GM21737 (cell line): ENCODE results near the gene NR2C1.
"Not testable (repeated sequence)": the region's sequence is repeated elsewhere in the genome, so short reads cannot be mapped to it uniquely, and the experiment has no call there.

ENCODE experiments used
- ATAC-seq: cut with Tn5 transposase; IDR thresholded peaks from one replicate; pipeline ENCODE4 v1.9.1; 2021; ENCODE audit warnings: mild to moderate bottlenecking, moderate library complexity; ENCODE audit not compliant: unreplicated experiment

Gene NR2C1

DNA sequence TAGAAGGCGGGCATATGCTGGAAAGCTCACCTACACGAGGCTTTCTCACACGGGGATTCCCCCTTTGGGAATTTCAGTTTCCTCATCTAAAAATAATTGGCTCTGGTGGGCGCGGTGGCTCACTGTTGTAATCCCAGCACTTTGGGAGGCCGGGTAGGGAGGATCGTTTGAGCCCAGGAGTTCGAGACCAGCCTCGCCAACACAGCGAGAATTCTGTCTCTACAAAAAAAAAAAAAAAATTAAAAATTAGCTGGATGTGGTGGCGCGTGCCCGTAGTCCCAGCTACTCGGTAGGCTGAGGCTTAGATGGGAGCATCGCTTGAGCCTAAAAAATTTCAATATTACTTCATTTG, 69.5 kb downstream of the NR2C1 start:
- no peak for ATAC-seq

DNA sequence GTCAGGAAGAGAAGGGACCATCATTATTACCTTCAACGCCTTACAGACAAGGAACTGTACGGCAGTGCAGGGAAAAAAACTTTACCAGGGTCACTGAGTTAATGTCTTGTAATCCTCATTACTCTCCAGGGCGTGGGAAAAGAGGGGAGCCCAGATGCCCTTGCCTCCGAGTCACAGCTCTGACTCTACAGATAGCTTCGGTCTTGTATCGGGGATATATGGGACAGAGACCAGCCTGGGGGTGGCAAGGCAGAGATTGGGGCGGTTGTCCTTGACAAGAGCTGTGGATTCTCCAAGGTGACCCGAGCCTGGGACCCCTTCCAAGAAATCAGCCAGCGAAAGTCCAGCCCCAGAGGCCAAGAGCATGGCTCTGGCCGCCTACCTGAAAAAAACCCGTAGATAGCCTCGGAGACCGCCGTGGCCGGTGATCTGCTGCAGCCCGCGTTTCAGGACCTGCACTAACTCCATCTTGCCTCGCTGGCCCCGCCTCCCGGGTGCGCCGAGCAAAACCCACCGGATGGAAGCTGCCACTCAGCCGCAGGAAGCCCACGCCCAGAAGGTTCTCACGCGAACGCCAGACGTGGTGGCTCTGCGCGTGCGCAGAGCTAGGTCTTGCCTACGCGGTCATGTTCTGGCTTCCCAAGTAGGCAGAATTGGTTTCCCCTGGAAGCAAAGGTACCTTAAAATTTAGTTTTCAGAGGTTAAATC, 70.1 kb downstream of the NR2C1 start, which contains the start of gene NDUFA12:
TSS of gene NDUFA12 (minus strand) at position 485 of the 708 bp plus-strand sequence. CDS start at position 468, 17 bp downstream.
- peak; percentile 99 for ATAC-seq

DNA sequence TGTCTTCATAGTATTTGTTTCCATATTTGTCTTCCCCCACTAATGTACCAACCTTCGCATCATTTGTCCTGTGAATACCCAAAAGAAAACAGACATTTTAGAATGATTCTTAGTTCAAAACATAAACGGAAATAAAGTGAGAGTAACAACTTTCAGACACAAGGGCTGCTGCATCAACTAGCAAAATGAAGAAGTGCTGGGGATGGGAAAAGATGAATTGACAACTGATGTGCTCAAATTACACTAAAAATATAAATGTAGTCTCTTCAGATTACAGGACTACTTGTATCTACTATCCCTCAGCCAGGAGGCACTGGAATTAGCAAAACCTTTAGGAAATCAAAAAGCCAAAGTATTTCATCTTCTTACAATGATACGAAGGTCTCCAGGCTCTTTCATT, 70.7 kb downstream of the NR2C1 start:
- no peak for ATAC-seq

DNA sequence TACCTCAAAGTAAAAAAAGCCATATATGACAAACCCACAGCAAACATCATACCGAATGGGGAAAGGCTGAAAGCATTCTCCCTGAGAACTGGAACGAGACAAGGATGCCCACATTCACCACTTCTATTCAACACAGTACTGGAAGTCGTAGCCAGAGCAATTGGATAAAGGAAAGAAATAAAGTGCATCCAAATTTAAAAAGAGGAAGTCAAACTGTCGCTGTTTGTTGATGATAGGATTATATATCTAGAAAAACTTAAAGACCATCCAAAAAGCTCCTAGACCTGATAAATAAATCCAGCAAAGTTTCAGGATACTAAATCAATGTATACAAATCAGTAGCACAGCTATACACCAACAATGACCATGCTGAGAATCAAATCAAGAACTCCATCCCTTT, 75.1 kb downstream of the NR2C1 start:
- ATAC-seq, result no peak

DNA sequence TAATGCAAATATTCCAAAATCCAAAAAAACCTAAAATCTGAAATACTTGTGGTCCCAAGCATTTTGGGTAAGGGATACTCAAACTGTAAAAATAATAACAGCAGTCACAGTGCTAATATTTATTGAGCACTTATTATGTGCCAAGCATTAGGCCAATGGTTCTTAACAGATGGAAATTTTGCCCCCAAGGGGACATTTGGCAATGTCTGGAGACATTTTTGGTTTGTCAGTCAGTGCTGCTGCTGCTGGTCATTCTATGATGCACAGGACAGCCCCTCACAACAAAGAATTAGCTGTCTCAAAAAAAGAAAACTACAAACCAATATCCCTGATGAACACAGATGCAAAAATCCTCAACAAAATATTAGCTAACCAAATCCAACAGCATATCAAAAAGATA, 75.7 kb downstream of the NR2C1 start:
- no peak for ATAC-seq

DNA sequence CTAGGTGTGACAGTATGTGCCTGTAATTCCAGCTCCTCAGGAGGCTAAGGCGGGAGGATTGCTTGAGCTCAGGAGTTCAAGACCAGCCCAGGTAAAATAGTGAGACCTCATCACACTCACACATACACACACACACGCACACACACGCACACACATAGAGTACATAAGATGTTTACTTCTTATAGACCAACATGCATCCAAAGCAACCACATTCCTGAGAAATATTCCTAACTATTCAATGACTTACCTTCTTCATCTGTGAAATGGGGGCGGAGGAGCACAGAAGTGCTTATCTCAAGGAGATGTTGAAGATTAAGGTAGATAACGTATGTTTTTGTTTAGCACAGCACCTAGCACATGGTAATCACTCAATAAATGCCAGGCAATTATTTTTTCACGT, 76.4 kb downstream of the NR2C1 start:
- no peak for ATAC-seq

DNA sequence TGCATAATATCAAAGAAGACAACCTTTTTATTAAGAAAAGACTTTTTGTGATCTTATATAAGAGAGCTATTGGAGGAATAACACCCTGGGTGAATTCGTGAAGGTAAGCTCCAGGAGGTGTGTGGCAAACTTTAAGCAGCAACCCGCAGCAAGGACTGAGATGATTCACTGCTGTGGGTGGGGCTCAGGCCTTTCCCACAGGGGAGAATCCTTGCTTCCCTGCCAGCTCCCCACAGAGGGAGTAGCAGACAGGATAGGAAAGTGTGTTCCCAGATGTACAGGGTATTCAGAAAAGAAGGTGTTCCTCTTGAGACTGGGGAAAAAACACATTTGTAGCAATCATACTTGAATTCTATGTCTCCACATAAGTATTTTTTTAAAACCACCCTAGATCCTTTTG, 79.1 kb downstream of the NR2C1 start:
- ATAC-seq, result no peak

DNA sequence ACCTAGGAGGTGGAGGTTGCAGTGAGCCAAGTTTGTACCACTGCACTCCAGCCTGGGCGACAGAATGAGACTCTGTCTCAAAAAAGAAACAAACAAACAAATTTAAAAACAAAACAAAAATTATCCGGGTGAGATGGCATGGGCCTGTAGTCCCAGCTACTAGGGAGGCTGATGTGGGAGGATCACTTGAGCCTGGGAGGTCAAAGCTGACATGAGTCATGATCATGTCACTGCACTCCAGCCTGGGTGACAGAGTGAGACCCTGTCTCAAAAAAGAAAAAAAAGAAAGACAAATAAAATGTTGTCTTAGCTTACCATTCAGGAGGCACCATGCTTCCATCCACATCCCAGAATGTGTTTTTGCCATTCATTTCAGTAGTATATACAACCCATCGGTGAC, 79.6 kb downstream of the NR2C1 start:
- not testable (repeated sequence) for ATAC-seq

DNA sequence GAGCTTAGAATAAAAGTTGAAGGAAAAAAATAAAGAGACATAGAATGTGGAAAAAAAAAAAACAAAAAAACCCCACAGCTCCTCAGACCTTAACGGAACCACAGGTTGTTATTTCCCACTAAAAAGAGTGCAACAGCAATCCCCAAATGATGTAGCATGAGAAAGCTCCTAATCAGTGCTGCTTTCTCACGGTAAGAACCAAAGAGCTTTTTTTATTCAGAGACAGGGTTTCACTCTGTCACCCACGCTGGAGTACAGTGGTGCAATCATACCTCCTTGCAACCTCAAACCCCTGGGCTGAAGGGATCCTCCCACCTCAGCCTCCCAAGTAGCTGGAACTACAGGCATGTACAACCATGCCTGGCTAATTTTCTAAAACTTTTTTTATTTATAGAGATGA, 83.2 kb downstream of the NR2C1 start:
- ATAC-seq, result no peak

DNA sequence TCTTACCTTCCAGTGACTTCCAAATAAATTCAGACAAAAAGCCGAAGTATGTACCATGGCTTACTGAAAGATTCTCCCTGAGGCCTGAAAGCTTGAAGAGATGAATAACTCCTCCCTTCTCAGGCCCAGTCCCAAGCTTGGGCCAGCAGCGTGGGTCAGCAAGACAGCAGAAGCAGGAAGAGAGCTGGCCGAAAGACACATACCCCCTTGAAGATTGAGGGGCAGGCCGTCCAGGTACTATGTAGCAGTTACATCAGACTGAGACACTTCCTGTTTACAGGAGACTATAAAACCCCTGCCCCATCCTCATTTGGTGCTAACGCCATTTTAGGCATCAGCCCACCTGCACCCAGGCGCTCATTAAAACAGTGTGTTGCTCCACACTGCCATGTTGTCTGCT, 84.9 kb downstream of the NR2C1 start:
- no peak for ATAC-seq

DNA sequence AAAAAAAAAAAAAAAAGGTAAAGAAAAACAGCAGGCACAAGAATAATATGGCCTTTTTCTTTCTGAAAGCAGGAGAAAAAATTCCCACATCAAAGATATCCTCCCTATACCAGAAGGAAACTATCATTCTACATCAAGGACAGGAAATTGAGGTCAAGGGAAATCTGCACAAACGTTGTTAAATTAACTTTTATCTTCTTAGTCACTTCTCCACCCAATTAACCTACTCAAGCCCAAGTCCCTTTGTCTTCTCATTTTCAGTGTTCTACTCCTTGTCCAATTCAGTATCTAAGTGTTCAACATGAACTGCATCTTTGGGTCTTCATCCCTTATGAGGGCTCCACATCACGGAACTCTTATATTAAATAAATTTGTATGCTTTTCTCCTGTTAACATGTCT, 85.6 kb downstream of the NR2C1 start:
- no peak for ATAC-seq

DNA sequence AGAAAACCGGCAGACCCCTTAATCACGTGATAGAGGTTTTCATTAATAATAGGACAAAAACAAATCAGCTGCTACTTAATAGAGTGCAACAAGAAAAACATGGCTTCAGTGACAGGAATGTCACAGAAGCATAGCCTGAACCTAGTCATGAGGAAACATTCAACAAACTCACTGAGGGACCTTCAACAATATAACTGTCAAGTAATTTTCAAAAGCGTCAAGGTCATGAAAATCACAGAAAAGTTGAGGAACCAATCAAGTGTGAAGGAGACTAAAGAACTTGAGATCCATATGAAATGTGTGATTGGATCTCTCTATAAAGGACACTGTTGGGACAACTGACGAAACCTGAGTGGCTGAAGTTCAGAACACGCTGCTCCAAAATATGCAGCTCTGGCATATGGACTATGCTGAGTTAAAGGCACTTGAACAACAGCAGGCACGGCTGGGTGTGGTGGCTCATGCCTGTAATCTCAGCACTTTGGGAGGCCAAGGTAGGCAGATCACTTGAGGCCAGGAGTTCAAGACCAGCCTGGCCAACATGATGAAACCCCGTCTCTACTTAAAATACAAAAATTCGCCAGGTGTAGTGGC, 86.2 kb downstream of the NR2C1 start:
- ATAC-seq, result no peak

DNA sequence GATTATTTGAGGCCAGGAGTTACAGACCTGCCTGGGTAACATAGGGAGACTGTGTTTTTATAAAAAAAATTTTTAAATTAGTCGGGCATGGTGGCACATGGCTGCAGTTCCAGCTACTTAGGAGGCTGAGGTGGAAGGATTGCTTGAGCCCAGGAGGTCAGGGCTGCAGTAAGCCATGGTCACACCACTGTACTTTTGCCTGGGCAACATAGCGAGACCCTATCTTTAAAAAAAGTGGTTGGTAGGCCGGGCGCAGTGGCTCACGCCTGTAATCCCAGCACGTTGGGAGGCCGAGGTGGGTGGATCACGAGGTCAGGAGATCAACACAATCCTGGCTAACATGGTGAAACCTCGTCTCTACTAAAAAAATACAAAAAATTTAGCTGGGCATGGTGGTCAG, 88.3 kb downstream of the NR2C1 start:
- not testable (repeated sequence) for ATAC-seq

DNA sequence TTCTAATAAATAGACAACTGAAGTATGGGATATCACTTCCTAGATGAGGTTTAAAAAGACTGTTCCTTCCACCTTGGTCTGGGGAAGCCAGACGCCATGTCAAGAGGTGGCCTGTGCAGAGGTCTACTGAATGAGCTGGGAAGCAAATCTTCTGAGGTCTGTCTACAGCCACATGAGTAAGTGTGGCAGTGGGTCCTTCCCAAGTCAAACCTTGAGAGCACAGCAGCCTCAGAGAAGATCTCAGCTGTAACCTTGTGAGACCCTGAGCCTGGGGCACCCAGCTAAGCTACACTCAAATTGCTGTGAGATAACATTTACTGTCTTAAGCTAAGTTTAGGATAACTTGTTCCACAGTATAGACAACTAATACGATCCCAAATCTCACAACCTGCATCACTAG, 90.1 kb downstream of the NR2C1 start:
- ATAC-seq, result no peak

DNA sequence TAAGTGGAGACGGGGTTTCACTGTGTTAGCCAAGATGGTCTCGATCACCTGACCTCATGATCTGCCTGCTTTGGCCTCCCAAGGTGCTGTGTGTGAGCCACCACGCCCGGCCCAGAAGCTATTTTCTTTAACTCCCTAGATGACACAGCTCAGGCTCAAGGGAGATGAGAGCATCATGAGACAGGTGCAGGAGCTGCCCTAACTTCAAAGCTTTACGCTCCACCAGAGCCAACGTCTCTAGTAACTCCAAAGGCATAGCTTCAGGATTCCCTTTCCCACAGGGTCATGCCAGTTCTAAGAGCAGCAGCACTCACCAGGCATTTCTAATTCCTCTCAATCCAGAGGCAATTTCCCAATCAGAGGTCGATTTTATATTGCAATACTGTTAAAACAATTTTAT, 91.0 kb downstream of the NR2C1 start:
- ATAC-seq, result no peak

DNA sequence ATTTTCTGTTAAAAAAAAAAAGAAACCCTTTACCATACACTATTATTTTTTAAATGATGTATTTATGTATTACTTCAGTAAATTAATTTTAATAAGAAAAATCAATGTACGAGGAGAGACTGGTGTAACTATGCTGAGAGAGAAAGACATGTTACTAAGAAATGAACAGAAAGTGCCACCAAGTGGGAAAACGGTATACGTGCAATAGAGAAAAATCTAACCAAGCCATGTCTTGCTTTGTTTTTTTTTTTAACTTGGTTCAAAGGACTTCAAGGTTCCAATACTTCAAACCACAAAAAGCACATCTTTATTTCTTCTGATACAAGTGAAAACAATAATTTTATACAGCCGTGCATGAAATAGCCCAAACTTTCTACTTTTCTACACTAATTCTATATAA, 92.8 kb downstream of the NR2C1 start:
- ATAC-seq, result no peak

DNA sequence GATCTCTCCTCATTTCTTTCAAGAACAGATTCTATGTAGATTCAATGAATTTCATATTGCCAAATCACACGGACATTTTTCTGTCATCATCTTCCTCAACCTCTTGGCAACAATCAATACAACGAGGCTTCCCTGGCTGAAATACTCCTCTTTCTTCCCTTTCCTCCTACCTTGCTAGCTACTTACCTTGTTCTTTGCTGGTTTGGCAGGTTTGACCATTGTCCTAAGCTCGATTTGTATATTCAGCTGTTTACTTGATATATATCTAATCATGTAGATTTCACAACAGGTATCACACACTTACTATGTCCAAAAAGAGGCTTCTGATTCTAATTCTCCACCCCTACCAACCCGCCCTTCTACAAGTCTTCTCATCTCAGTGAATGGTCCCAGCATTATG, 93.5 kb downstream of the NR2C1 start:
- no peak for ATAC-seq

DNA sequence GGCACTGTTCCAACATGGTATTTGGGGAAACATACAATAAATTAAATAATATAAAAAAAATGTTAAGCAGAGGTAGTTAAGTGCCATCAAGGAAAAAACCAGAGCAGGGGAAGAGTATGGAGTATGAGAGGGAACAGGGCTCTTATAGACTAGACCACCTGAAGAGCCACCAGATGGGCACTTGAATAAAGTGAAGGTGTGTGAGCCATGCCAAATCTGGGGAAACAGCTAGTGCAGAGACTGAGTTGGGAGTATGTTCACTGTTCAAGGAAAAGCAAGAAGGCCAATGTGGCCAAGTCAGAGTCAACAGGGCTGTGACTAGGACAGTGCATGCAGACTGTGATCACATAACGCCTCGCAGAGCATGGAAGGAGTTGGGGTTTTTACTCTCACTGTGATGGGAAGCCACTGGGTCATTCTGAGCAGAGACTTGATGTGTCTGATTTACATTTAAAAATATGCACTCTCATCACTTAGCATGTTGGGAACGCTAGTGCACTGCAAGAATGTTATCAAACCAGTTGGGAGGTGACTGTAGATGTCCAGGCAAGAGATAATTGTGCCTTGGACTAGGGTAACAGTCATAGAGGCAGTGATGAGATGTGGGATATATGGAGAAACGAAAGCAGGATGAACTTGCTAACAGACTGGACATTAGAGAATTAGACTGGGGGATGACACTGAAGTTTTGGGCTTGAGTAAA, 95.5 kb downstream of the NR2C1 start:
- no peak for ATAC-seq

DNA sequence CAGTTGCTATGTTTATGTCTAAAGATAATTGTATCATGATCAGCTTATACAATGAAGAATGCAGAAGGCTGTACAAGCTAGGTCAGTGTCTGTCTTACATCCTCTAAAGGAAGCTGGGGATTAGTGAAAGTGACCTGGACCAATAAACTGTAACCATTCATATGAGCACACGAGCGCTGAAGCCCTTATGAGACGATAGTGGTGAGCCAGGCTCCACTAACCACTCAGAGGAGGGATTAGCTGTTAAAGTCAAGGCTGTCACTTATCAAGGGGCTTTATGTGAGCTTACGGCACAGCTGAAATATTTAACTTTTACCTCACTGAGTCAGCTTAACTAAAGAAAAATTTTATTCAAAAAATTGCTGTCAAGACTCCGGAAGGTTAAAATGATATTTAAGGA, 100.2 kb downstream of the NR2C1 start:
- ATAC-seq, result no peak

DNA sequence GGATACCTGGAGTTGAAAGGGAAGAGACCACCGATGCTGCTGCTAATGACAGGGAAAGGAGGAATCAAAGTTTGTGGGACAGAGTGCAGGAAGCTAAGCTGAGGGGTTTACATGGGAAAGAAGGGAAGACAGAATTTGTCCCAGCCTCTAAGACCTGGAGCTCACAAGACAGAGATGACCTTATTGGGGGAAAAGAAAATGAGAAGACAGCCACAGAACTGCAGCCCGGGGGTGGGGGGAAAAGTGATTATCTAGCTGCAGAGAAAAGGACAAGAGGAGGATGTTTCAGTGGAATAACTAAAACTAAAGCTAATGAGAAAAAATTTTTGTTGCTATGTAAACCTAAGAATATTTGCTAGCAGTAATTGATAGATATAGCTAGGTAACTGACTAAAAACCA, 100.6 kb downstream of the NR2C1 start:
- no peak for ATAC-seq

DNA sequence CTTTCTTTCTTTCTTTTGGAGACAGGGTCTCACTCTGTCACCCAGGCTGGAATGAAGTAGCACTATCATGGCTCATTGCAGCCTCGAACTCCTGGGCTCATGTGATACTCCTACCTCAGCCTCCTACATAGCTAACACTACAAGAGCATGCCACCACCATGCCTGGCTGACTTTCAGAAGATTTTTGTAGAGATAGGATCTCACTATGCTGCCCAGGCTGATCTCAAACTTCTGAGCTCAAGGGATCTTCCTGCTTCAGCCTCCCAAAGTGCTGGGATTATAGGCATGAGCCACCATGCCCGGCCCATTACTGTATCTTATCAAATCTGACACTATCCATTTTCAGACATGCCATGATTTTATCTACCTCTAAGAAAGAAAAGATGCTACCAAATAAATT, 101.5 kb downstream of the NR2C1 start:
- no peak for ATAC-seq

DNA sequence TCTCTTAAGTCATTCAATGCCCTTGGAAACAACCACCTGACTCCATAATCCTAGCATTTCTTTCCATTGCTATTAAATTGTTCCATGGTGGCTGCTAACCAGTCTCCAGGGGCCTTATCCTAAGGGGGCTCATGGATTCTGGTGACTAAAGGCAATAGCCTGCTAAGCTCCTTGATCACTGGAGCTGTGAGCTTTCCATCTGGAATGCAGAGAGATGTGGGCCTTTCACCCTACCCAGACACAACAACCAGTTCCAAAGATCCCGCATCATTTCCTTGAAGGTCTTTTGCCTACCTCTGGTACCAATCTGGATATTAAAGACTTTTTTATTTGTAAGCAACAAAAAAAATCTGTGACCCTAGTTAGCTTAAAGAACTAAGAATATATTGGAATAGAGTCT, 102.9 kb downstream of the NR2C1 start:
- no peak for ATAC-seq
